Measurements from ENCODE around the gene PARVG. TPM values are rescaled to one million over a fixed set of nuclear protein-coding genes. Genes with fewer than 3 reads are reported as not detected.

The PARVG gene
- total RNA-seq, 1 experiment from 2014 or later = 1.3 TPM

DNA sequence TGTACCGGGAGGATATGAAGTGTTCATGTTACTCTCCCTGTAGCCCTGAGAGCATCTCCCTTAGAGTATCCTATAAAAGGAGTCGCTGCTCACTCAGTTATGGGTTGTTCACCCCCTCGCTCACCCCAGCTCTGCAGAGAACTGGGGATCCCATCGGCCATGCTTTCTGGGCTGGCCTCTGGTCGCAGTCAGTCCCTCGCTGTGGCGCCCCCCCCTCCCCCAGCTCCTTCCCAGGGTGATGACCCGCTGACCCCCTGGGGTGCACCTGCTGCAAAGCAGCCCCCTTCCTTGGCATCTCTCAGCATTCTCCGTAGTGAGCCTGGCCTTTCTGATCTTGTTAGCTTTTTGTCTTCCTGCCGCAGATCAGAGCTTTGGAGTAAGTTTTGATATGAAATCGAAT, 10.3 kb upstream of the PARVG start:
- DNase-seq = no peak
- Histone ChIP-seq H3K27ac (ENCODE audit: insufficient read length, low read depth, low read length) (no peak overlapping the region), H2BK120ac (ENCODE audit: low read depth, low read length, poor library complexity, severe bottlenecking) (no peak overlapping the region), H3K79me2 (ENCODE audit: insufficient read depth, low read length) (no peaks in the 10 kb centered on the region), H4K20me1 (ENCODE audit: control insufficient read depth, insufficient read depth, insufficient read length) (no peaks in the 10 kb centered on the region), H3K79me1 (ENCODE audit: insufficient read depth, low read depth, low read length, poor library complexity, severe bottlenecking) (no peaks in the 10 kb centered on the region), H3K9ac (ENCODE audit: extremely low read depth, insufficient read length, low read length) (no peak overlapping the region), H3K18ac (ENCODE audit: insufficient read length, low read depth, low read length) (no peak overlapping the region), H2AFZ (ENCODE audit: low read length) (no peak overlapping the region), H2BK15ac (ENCODE audit: low read depth, low read length) (no peak overlapping the region), H3K23me2 (ENCODE audit: insufficient read length, low read depth, low read length, poor library complexity, severe bottlenecking) (no peaks in the 10 kb centered on the region), H3K56ac (ENCODE audit: insufficient read length, low read depth, low read length) (no peak overlapping the region), H3K27me3 (ENCODE audit: insufficient read depth, low read length) (no peaks in the 10 kb centered on the region), H3K9me3 (ENCODE audit: control insufficient read depth, low read depth, low read length) (no peaks in the 10 kb centered on the region), H3K4me2 (ENCODE audit: insufficient read depth, insufficient read length, low read length) (no peak overlapping the region), H4K91ac (ENCODE audit: insufficient read length, low read depth, low read length) (no peak overlapping the region), H2BK12ac (ENCODE audit: insufficient read length, low read depth, low read length) (no peak overlapping the region), H3K4me1 (ENCODE audit: insufficient read depth, low read length) (peaks cover 5% of the 10 kb centered on the region; the same call in 1 of the 2 replicates), H2BK5ac (ENCODE audit: insufficient read length, low read length) (no peak overlapping the region), H3K14ac (ENCODE audit: insufficient read depth, low read length) (no peak overlapping the region), H3K23ac (ENCODE audit: insufficient read length, low read depth, low read length) (no peak overlapping the region), H2BK20ac (ENCODE audit: low read depth, low read length, poor library complexity, severe bottlenecking) (no peak overlapping the region), H3T11ph (ENCODE audit: low read length) (no peak overlapping the region), H4K5ac (ENCODE audit: insufficient read length, low read depth, low read length) (no peak overlapping the region), H2AK5ac (ENCODE audit: insufficient read length, low read length) (no peak overlapping the region), H4K8ac (replicated peaks; ENCODE audit: insufficient read length, low read depth, low read length) (no peak overlapping the region), H3K4ac (ENCODE audit: low read depth, low read length) (no peak overlapping the region)
- H3K4me1 Mint-ChIP-seq = peaks cover 45 to 46% of the 10 kb centered on the region in 2 experiments
- TF ChIP-seq, protein P1, sequence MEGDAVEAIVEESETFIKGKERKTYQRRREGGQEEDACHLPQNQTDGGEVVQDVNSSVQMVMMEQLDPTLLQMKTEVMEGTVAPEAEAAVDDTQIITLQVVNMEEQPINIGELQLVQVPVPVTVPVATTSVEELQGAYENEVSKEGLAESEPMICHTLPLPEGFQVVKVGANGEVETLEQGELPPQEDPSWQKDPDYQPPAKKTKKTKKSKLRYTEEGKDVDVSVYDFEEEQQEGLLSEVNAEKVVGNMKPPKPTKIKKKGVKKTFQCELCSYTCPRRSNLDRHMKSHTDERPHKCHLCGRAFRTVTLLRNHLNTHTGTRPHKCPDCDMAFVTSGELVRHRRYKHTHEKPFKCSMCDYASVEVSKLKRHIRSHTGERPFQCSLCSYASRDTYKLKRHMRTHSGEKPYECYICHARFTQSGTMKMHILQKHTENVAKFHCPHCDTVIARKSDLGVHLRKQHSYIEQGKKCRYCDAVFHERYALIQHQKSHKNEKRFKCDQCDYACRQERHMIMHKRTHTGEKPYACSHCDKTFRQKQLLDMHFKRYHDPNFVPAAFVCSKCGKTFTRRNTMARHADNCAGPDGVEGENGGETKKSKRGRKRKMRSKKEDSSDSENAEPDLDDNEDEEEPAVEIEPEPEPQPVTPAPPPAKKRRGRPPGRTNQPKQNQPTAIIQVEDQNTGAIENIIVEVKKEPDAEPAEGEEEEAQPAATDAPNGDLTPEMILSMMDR (conservative IDR thresholded peaks at IDR 0.05) = no peak
- H3K9me3 Mint-ChIP-seq = no peaks in the 10 kb centered on the region
- WGBS (ENCODE audit: extremely low coverage, insufficient read length, low lambda C conversion rate) = no CpG with 5 or more reads among the region's 11 CpGs
- H3K36me3 Mint-ChIP-seq (ENCODE audit: insufficient read depth in 1 of 3, low read depth in 3 of 3) = no peaks in the 10 kb centered on the region; a peak in 2 of 7 replicates
- 0 out of 7 replicates have a peak overlapping the region, but pooled peaks of 1 of the 3 experiments have one; percentile 44 for H3K27ac Mint-ChIP-seq
- H3K4me3 Mint-ChIP-seq = no peak overlapping the region
- H3K27me3 Mint-ChIP-seq (ENCODE audit: low read depth) = peaks cover 3% of the 10 kb centered on the region

All from H9 (cell line).